Activated T-cell treated with anti-CD3 and anti-CD28 coated beads, Interleukin-2, amount 50 U/mL, for 72 hours (primary cell): ENCODE data around the gene GABRD. TPM values are rescaled to one million over a fixed set of nuclear protein-coding genes. Genes with fewer than 3 reads are reported as not detected.
"Not testable (repeated sequence)": the region's sequence is repeated elsewhere in the genome, so short reads cannot be mapped to it uniquely, and the experiment has no call there.

ENCODE experiments used
- ATAC-seq, 2 donors: fragments of 150-1000 bp; cut with Tn5 transposase; replicated peaks in 1 of 2; 2 replicates each; pipeline ENCODE4 v1.10.0; 2021; ENCODE audit warnings: moderate library complexity in 2 of 2, mild to moderate bottlenecking in 1 of 2
- DNase-seq, 2 donors: peaks; one replicate each; pipeline ENCODE4 v3.0.0; 2021 to 2022; ENCODE audit warnings: mixed read lengths in 1 of 2
- H3K27ac Mint-ChIP-seq: one replicate; pipeline ENCODE4 v1.8.0; 2022; ENCODE audit warnings: mild to moderate bottlenecking, moderate library complexity, mixed read lengths
- H3K27me3 Mint-ChIP-seq: one replicate; pipeline ENCODE4 v1.8.0; 2022; ENCODE audit warnings: low read depth, mixed read lengths
- H3K36me3 Mint-ChIP-seq, 2 donors: one replicate each; pipeline ENCODE4 v1.8.0; 2022; ENCODE audit warnings: mixed read lengths in 2 of 2, mild to moderate bottlenecking in 1 of 2; ENCODE audit not compliant: insufficient read depth in 2 of 2
- H3K4me1 Mint-ChIP-seq: one replicate; pipeline ENCODE4 v1.8.0; 2022; ENCODE audit warnings: low read depth, mixed read lengths
- H3K4me3 Mint-ChIP-seq, 2 donors: one replicate each; pipeline ENCODE4 v1.8.0; 2022; ENCODE audit warnings: mild to moderate bottlenecking in 2 of 2, mixed read lengths in 2 of 2, moderate library complexity in 2 of 2
- H3K9me3 Mint-ChIP-seq, 2 donors: one replicate each; pipeline ENCODE4 v1.8.0; 2022; ENCODE audit warnings: mixed read lengths in 2 of 2
- total RNA-seq, 2 donors: library from RNA; stranded (reverse); gene quantifications; one replicate each; pipeline ENCODE4 v1.2.3, GENCODE V29; 2022

GABRD gene
- total RNA-seq, 2 donors from 2014 or later, result not detected

DNA sequence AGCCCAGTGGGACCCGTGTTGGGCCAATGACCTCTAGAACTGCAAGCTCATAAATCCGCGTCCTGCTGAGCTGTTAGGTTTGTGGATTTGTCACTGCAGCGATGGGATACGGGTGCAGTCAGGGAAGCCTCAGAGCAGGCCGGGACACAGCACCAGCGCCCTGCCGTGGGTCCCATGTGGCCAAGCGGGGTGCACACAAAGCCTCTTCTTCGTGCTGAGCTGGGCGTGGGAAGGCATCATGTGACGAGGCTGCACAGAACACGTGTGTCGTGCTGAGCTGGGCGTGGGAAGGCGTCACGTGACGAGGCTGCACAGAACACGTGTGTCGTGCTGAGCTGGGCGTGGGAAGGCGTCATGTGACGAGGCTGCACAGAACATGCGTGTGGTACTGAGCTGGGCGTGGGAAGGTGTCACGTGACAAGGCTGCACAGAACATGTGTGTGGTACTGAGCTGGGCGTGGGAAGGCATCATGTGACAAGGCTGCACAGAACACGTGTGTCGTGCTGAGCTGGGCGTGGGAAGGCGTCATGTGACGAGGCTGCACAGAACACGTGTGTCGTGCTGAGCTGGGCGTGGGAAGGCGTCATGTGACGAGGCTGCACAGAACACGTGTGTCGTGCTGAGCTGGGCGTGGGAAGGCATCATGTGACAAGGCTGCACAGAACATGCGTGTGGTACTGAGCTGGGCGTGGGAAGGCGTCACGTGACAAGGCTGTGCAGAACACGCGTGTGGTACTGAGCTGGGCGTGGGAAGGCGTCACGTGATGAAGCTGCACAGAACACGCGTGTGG, 40.3 kb upstream of the GABRD start:
- H3K27me3 Mint-ChIP-seq, H3K27ac Mint-ChIP-seq, H3K4me1 Mint-ChIP-seq, H3K36me3 Mint-ChIP-seq, ATAC-seq, H3K9me3 Mint-ChIP-seq, H3K4me3 Mint-ChIP-seq, DNase-seq: not testable (repeated sequence)

- H3K4me3 Mint-ChIP-seq, result no peak overlapping the region
- DNase-seq (no peak), ATAC-seq (no peak)
- H3K27ac Mint-ChIP-seq, result no peak overlapping the region
- peaks cover 3 to 6% of the 10 kb centered on the region in 2 donors for H3K9me3 Mint-ChIP-seq
- H3K4me1 Mint-ChIP-seq, result no peaks in the 10 kb centered on the region
- H3K36me3 Mint-ChIP-seq, result peaks cover 0 to 6% of the 10 kb centered on the region in 2 donors
- H3K27me3 Mint-ChIP-seq, result no peaks in the 10 kb centered on the region
Measured at GRCh38 chr1:1979482-1980165, 39.5 kb upstream of the GABRD start.

DNA sequence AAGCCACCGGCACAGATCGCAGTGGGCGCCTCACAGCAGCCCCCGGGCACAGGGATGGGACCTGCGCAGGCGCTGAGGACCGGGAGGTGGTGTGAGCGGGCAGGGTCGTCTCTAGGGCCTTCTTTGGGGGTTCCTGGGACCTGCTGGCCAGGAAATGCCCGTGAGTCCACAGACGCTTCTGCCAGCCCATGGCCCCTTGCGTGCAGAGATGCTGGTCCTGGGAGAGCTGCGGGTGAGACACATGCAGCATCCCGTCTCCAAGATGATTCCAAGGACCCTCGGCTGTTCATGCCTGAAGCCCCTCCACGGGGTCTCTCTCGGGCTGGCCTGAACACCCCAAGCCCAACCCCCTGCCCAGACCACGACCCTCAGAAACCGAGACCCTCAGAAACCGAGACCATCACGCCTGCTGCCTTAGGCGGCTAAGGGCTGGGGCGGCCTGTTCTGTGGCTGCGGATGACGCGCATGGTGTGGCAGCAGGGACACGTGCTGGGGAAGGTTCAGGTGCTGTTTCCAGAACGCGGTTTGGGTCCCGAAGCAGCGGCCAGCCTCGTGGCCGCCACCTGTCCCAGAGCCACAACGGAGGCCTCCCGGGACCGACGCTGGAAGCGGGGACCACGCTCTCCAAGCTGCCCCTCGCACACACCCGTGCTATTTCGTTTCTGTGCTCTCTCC, 38.5 kb upstream of the GABRD start:
- no peak for ATAC-seq
- Mint-ChIP-seq H3K4me1 (no peaks in the 10 kb centered on the region), H3K27ac (no peak overlapping the region), H3K9me3 (peaks cover 3 to 6% of the 10 kb centered on the region in 2 donors), H3K27me3 (no peaks in the 10 kb centered on the region), H3K36me3 (peaks cover 0 to 6% of the 10 kb centered on the region in 2 donors), H3K4me3 (no peak overlapping the region)
- DNase-seq, result no peak

DNA sequence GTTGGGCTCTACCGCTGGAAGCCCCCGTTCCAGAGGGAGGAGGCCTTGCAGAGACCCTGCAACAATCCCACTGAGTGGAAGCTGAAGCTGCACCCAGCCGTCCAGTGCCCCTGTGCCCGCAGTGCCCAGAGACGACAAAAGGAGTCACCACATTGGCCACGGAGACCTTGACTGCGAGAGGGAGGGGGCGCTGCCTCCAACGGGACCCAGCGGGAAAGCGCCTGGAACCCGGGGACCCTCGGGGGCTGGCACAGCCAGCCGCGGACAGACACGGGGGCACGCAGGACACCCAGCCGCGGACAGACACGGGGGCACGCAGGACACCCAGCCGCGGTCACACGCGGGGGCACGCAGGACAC, 38.0 kb upstream of the GABRD start:
- no peaks in the 10 kb centered on the region for H3K4me1 Mint-ChIP-seq
- peaks cover 0 to 6% of the 10 kb centered on the region in 2 donors for H3K36me3 Mint-ChIP-seq
- no peak for ATAC-seq
- DNase-seq, result no peak
- H3K4me3 Mint-ChIP-seq, result no peak overlapping the region
- no peak overlapping the region for H3K27ac Mint-ChIP-seq
- peaks cover 3 to 6% of the 10 kb centered on the region in 2 donors for H3K9me3 Mint-ChIP-seq
- H3K27me3 Mint-ChIP-seq, result no peaks in the 10 kb centered on the region

DNA sequence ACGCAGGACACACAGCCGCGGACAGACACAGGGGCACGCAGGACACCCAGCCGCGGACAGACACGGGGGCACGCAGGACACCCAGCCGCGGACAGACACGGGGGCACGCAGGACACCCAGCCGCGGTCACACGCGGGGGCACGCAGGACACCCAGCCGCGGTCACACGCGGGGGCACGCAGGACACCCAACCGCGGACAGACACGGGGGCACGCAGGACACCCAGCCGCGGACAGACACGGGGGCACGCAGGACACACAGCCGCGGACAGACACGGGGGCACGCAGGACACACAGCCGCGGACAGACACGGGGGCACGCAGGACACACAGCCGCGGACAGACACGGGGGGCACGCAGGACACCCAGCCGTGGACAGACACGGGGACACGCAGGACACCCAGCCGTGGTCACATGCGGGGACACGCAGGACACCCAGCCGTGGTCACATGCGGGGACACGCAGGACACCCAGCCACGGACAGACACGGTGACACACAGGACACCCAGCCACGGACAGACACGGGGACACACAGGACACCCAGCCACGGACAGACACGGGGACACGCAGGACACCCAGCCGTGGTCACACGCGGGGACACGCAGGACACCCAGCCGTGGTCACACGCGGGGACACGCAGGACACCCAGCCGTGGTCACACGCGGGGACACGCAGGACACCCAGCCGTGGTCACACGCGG, 37.4 kb upstream of the GABRD start:
- H3K4me3 Mint-ChIP-seq, H3K9me3 Mint-ChIP-seq, DNase-seq, H3K27ac Mint-ChIP-seq, H3K27me3 Mint-ChIP-seq, H3K36me3 Mint-ChIP-seq, ATAC-seq, H3K4me1 Mint-ChIP-seq: not testable (repeated sequence)

GRCh38 chr1:1982379-1983232, 36.5 kb upstream of the GABRD start:
- no peaks in the 10 kb centered on the region for H3K4me1 Mint-ChIP-seq
- no peaks in the 10 kb centered on the region for H3K27me3 Mint-ChIP-seq
- ATAC-seq (no peak), DNase-seq (no peak)
- H3K9me3 Mint-ChIP-seq, result peaks cover 3 to 6% of the 10 kb centered on the region in 2 donors
- peaks cover 0 to 6% of the 10 kb centered on the region in 2 donors for H3K36me3 Mint-ChIP-seq
- no peak overlapping the region for H3K4me3 Mint-ChIP-seq
- no peak overlapping the region for H3K27ac Mint-ChIP-seq

GRCh38 chr1:1984560-1985070, 34.5 kb upstream of the GABRD start:
- no peak overlapping the region for H3K27ac Mint-ChIP-seq
- H3K36me3 Mint-ChIP-seq, result no peaks in the 10 kb centered on the region
- no peak overlapping the region for H3K4me3 Mint-ChIP-seq
- no peaks in the 10 kb centered on the region for H3K4me1 Mint-ChIP-seq
- no peak for DNase-seq
- no peak for ATAC-seq
- H3K27me3 Mint-ChIP-seq, result no peaks in the 10 kb centered on the region
- H3K9me3 Mint-ChIP-seq, result no peaks in the 10 kb centered on the region

DNA sequence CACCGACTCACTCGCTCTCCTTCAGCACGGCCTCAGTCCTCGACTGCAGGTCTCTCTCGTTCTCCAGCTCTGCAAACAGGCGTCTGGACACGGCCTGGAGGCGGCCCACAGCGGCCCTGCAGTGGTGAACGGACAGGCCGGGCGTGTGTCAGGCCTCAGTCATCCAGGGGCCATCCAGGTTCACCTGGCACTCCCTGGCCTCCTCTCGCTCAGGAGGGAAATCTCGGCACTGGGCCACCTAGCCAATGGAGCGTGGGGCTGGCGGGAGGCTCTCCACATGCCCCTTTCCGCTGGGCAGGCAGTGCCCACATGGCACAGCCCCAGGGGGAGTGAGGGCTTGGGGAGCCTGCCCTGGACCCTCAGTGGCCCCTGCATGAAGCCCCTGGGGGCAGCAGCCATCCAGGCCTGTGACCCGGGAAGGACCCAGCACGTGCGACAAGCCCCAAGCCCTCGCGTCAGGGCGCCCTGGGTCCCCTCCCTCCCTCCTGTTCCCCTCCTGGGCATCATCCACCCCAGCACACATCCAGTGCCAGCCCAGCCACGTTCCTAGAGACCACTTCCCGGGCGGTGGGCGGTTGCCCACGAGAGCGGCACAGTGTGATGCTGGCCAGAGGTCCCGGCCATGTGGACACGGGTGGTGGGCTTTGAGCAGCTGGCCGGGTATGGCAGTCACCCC, 33.6 kb upstream of the GABRD start:
- no peak overlapping the region for H3K27ac Mint-ChIP-seq
- H3K9me3 Mint-ChIP-seq, result no peaks in the 10 kb centered on the region
- ATAC-seq (no peak), DNase-seq (no peak)
- H3K27me3 Mint-ChIP-seq, result no peaks in the 10 kb centered on the region
- H3K4me3 Mint-ChIP-seq, result no peak overlapping the region
- no peaks in the 10 kb centered on the region for H3K36me3 Mint-ChIP-seq
- no peaks in the 10 kb centered on the region for H3K4me1 Mint-ChIP-seq

- ATAC-seq, result no peak
- H3K4me3 Mint-ChIP-seq, result no peak overlapping the region
Measured at GRCh38 chr1:1986451-1987141, 32.5 kb upstream of the GABRD start.

GRCh38 chr1:1987142-1987510, 32.0 kb upstream of the GABRD start:
- Mint-ChIP-seq H3K4me1 (no peaks in the 10 kb centered on the region), H3K36me3 (no peaks in the 10 kb centered on the region), H3K27me3 (no peaks in the 10 kb centered on the region), H3K27ac (no peak overlapping the region), H3K4me3 (no peak overlapping the region), H3K9me3 (no peaks in the 10 kb centered on the region)
- no peak for DNase-seq
- no peak for ATAC-seq

More at GRCh38 chr1:1986451-1987141, 32.5 kb upstream of the GABRD start:
- Mint-ChIP-seq H3K9me3 (no peaks in the 10 kb centered on the region), H3K27me3 (no peaks in the 10 kb centered on the region), H3K4me1 (no peaks in the 10 kb centered on the region), H3K27ac (no peak overlapping the region), H3K36me3 (no peaks in the 10 kb centered on the region)
- DNase-seq, result no peak

DNA sequence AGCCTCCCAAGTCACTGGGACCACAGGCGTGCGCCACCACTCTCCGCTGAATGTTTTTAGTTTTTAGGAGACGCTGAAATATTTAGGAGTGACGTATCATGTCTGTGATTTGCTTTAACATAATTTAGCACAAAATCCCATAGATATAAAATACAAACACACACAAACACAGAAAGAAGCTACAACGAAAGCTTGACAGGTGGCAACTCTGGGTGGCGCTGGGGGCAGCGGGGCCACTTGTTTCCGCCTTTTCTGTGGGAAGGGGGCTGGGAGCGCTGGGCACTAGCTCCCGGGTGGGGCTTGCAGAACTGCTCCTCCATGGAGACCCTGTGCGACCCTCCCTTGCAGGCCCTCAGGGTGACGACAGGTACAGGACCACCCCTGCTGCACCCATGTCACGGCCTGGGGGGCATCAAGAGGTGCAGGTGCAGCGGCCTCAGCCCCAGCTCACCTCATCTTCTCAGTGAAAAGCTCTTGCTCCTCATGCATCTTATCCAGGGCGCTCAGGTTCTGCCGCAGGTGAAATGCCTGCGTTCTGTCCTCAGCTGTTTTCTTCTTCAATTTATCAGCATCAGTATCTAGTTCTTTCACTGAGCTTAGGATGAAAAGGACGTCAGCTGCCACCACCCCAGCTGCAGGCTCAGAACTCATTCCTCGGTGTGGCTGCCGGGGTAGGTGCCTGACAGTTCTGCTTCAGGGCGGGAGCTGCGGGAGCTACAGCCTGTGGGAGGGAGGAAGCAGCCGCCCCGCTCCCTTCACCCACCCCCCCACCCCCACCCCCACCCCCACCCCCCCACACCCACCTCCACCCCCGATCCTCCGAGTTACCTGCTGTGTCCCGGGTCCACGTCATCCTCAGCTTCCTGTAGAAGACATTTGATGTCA, 30.8 kb upstream of the GABRD start:
- Mint-ChIP-seq H3K4me1 (no peaks in the 10 kb centered on the region), H3K27ac (no peak overlapping the region), H3K4me3 (no peak overlapping the region), H3K36me3 (no peaks in the 10 kb centered on the region), H3K9me3 (no peaks in the 10 kb centered on the region), H3K27me3 (no peaks in the 10 kb centered on the region)
- no peak for DNase-seq
- no peak for ATAC-seq
